GM18861 (cell line): ENCODE results near the gene MTA1.

ENCODE experiments used
- ATAC-seq: cut with Tn5 transposase; IDR thresholded peaks from one replicate; pipeline ENCODE4 v1.9.1; 2021; ENCODE audit not compliant: unreplicated experiment

Gene MTA1

GRCh38 chr14:105440554-105440900, 20.9 kb downstream of the MTA1 start:
- no peak for ATAC-seq

- no peak for ATAC-seq
Measured at GRCh38 chr14:105440992-105441391, 21.4 kb downstream of the MTA1 start.

- ATAC-seq: no peak
Measured at GRCh38 chr14:105442125-105442524, 22.5 kb downstream of the MTA1 start.

- ATAC-seq: no peak
Measured at GRCh38 chr14:105442834-105443233, 23.2 kb downstream of the MTA1 start.

- no peak for ATAC-seq
Measured at GRCh38 chr14:105444859-105445258, 25.2 kb downstream of the MTA1 start.

- ATAC-seq: no peak
Measured at GRCh38 chr14:105445290-105445689, 25.7 kb downstream of the MTA1 start.

GRCh38 chr14:105445901-105446845, 26.5 kb downstream of the MTA1 start:
- ATAC-seq: no peak

GRCh38 chr14:105446971-105447370, 27.3 kb downstream of the MTA1 start:
- no peak for ATAC-seq

GRCh38 chr14:105447651-105448640, 28.3 kb downstream of the MTA1 start:
- ATAC-seq: no peak

- no peak for ATAC-seq
Measured at GRCh38 chr14:105448706-105449111, 29.1 kb downstream of the MTA1 start.

- ATAC-seq: no peak
Measured at GRCh38 chr14:105449276-105450122, 29.9 kb downstream of the MTA1 start.

- ATAC-seq: no peak
Measured at GRCh38 chr14:105450123-105450505, 30.5 kb downstream of the MTA1 start.

GRCh38 chr14:105450864-105451720, 31.5 kb downstream of the MTA1 start:
- ATAC-seq: no peak

- no peak for ATAC-seq
Measured at GRCh38 chr14:105452963-105453362, 33.3 kb downstream of the MTA1 start.

GRCh38 chr14:105453847-105454246, 34.2 kb downstream of the MTA1 start:
- no peak for ATAC-seq

GRCh38 chr14:105455086-105455640, 35.5 kb downstream of the MTA1 start:
- no peak for ATAC-seq

GRCh38 chr14:105455766-105456660, 36.4 kb downstream of the MTA1 start:
- no peak for ATAC-seq
